HepG2 (cell line): ENCODE data around the gene GORASP2. TPM values are rescaled to one million over a fixed set of nuclear protein-coding genes. Genes with fewer than 3 reads are reported as not detected.
A peak's percentile ranks its signal among the peaks of the same experiment; 100 is the strongest.

Experiments
- AKAP8 ChIP-seq: sonication (generic); formaldehyde crosslinking; IDR thresholded peaks from 2 replicates; pipeline ENCODE4 v1.5.1; 2020; ENCODE audit warnings: mild to moderate bottlenecking, missing genetic modification reagents
- ATAD3A ChIP-seq: sonication (generic); formaldehyde crosslinking; IDR thresholded peaks from 2 replicates; pipeline ENCODE4 v1.4.0; 2020; ENCODE audit warnings: missing genetic modification reagents
- ATRX ChIP-seq: sonication (generic); formaldehyde crosslinking; IDR thresholded peaks from 2 replicates; pipeline ENCODE4 v1.4.0; 2020; ENCODE audit warnings: missing genetic modification reagents, borderline replicate concordance
- GABPB1 ChIP-seq: IDR thresholded peaks from 2 replicates; pipeline ENCODE4 v1.6.1; 2016; ENCODE audit warnings: mild to moderate bottlenecking, missing genetic modification reagents, moderate library complexity, missing compliant biosample characterization
- IRX3 ChIP-seq: sonication (generic); formaldehyde crosslinking; IDR thresholded peaks from 2 replicates; pipeline ENCODE4 v1.8.1; 2023; ENCODE audit warnings: mild to moderate bottlenecking, low read depth, missing genetic modification reagents, borderline replicate concordance
- MATR3 ChIP-seq: sonication (generic); formaldehyde crosslinking; IDR thresholded peaks from 2 replicates; pipeline ENCODE4 v1.4.0; 2020; ENCODE audit warnings: missing genetic modification reagents
- PTBP1 ChIP-seq: fragments of 200-400 bp; formaldehyde crosslinking; IDR thresholded peaks from 2 replicates; pipeline ENCODE4 v1.6.1; 2018; ENCODE audit warnings: low read length, low read depth; ENCODE audit not compliant: poor library complexity, severe bottlenecking
- RXRA ChIP-seq: sonication (generic); formaldehyde crosslinking; IDR thresholded peaks from 2 replicates; pipeline ENCODE4 v1.5.1; 2020; ENCODE audit warnings: missing genetic modification reagents
- SMAD9 ChIP-seq: sonication (generic); formaldehyde crosslinking; IDR thresholded peaks from 2 replicates; pipeline ENCODE4 v1.5.1; 2020; ENCODE audit warnings: mild to moderate bottlenecking, missing genetic modification reagents
- SP4 ChIP-seq: sonication (generic); formaldehyde crosslinking; IDR thresholded peaks from 2 replicates; pipeline ENCODE4 v1.8.1; 2023; ENCODE audit warnings: mild to moderate bottlenecking, missing genetic modification reagents
- TCF12 ChIP-seq, 2 experiments: fragments of 450-650 bp in 1 of 2; sonication (generic) in 1 of 2; formaldehyde crosslinking in 1 of 2; IDR thresholded peaks; 2 replicates each; pipeline versions ENCODE4 v1.6.1 to v1.8.0; 2017 to 2022; ENCODE audit warnings: antibody characterized with exemption in 1 of 2, mild to moderate bottlenecking in 1 of 2, missing genetic modification reagents in 1 of 2, moderate library complexity in 1 of 2
- YEATS2 ChIP-seq: sonication (generic); formaldehyde crosslinking; IDR thresholded peaks from 2 replicates; pipeline ENCODE4 v1.4.0; 2020; ENCODE audit warnings: missing genetic modification reagents, borderline replicate concordance
- ZMAT3 ChIP-seq: sonication (generic); formaldehyde crosslinking; conservative IDR thresholded peaks from 2 replicates; pipeline ENCODE4 v1.7.0; 2021; ENCODE audit warnings: missing genetic modification reagents
- ZNF597 ChIP-seq: sonication (generic); formaldehyde crosslinking; IDR thresholded peaks from 2 replicates; pipeline ENCODE4 v1.5.0; 2020; ENCODE audit warnings: missing genetic modification reagents
- ZNF660 ChIP-seq: sonication (generic); formaldehyde crosslinking; IDR thresholded peaks from 2 replicates; pipeline ENCODE4 v1.5.1; 2020; ENCODE audit warnings: mild to moderate bottlenecking, low read depth, missing genetic modification reagents, borderline replicate concordance
- ZNF747 ChIP-seq: sonication (generic); formaldehyde crosslinking; IDR thresholded peaks from 2 replicates; pipeline ENCODE4 v1.8.1; 2023; ENCODE audit warnings: missing genetic modification reagents, mild to moderate bottlenecking, borderline replicate concordance
- polyA plus RNA-seq, 8 experiments: library from polyadenylated mRNA; depleted of rRNA in 3 of 8; stranded (reverse) in 7 of 8; unstranded in 1 of 8; fragments of >200 nt; fragmentation: Illumina TruSeq in 4 of 8; extraction: Trizol in 4 of 8; gene quantifications; 2 replicates each; pipeline versions ENCODE4 v1.2.1 to v1.2.3, GENCODE V29; 2011 to 2016; ENCODE audit warnings: low read depth in 4 of 8, missing spikeins in 1 of 8, mixed read lengths in 1 of 8; ENCODE audit not compliant: insufficient read depth in 1 of 8
- total RNA-seq, 5 experiments: library from RNA; depleted of rRNA; stranded (reverse); fragments of >200 nt; fragmentation: Illumina TruSeq; extraction: Trizol; gene quantifications; 2 replicates each; pipeline ENCODE4 v1.2.3, GENCODE V29; 2016; ENCODE audit warnings: low read depth in 1 of 5
- TF ChIP-seq, protein P1 (sequence below): sonication (generic); formaldehyde crosslinking; IDR thresholded peaks from 2 replicates; pipeline ENCODE4 v1.4.0; 2020; ENCODE audit warnings: missing genetic modification reagents, borderline replicate concordance
- TF ChIP-seq, protein P2 (sequence below): sonication (generic); formaldehyde crosslinking; IDR thresholded peaks from 2 replicates; pipeline ENCODE4 v1.8.1; 2023; ENCODE audit warnings: mild to moderate bottlenecking, missing genetic modification reagents
- TF ChIP-seq, protein P3 (sequence below): sonication (generic); formaldehyde crosslinking; IDR thresholded peaks from 2 replicates; pipeline ENCODE4 v1.5.1; 2020; ENCODE audit warnings: mild to moderate bottlenecking, missing genetic modification reagents
- TF ChIP-seq, protein P4 (sequence below), 2 experiments: fragments of 450-650 bp in 1 of 2; sonication (generic) in 1 of 2; formaldehyde crosslinking; IDR thresholded peaks; 2 replicates each; pipeline versions ENCODE4 v1.5.0 to v1.8.0; 2020 to 2022; ENCODE audit warnings: mild to moderate bottlenecking in 1 of 2, missing genetic modification reagents in 1 of 2

GORASP2 gene
- total and polyA plus RNA-seq, 2 of the 13 experiments (the other 11 are each of a cell fraction or from before 2014, with no cell fraction given), result 103 to 239 TPM

GRCh38 chr2:170930131-170930990, 1.3 kb downstream of the GORASP2 start (continued):
- TF ChIP-seq GABPB1 (peak; percentile 74; the same call in 1 of the 2 replicates), ZNF597 (no peak), ZNF747 (no peak), ATRX (CRISPR knock-in tag) (no peak), TCF12 (IDR thresholded peaks at IDR 0.05) (no peak), TCF12 (CRISPR knock-in tag; IDR thresholded peaks at IDR 0.05) (no peak), YEATS2 (peak; percentile 69; the same call in 1 of the 2 replicates), IRX3 (no peak), ATAD3A (CRISPR knock-in tag) (no peak), ZMAT3 (CRISPR knock-in tag) (peak; percentile 82; the same call in 1 of the 2 replicates), AKAP8 (CRISPR knock-in tag) (no peak), ZNF660 (CRISPR knock-in tag) (no peak), SMAD9 (CRISPR knock-in tag) (no peak), MATR3 (CRISPR knock-in tag) (no peak), PTBP1 (no peak), SP4 (CRISPR knock-in tag) (no peak), RXRA (no peak)
- TF ChIP-seq, protein P1, sequence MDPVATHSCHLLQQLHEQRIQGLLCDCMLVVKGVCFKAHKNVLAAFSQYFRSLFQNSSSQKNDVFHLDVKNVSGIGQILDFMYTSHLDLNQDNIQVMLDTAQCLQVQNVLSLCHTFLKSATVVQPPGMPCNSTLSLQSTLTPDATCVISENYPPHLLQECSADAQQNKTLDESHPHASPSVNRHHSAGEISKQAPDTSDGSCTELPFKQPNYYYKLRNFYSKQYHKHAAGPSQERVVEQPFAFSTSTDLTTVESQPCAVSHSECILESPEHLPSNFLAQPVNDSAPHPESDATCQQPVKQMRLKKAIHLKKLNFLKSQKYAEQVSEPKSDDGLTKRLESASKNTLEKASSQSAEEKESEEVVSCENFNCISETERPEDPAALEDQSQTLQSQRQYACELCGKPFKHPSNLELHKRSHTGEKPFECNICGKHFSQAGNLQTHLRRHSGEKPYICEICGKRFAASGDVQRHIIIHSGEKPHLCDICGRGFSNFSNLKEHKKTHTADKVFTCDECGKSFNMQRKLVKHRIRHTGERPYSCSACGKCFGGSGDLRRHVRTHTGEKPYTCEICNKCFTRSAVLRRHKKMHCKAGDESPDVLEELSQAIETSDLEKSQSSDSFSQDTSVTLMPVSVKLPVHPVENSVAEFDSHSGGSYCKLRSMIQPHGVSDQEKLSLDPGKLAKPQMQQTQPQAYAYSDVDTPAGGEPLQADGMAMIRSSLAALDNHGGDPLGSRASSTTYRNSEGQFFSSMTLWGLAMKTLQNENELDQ, result no peak
- TF ChIP-seq, protein P2, sequence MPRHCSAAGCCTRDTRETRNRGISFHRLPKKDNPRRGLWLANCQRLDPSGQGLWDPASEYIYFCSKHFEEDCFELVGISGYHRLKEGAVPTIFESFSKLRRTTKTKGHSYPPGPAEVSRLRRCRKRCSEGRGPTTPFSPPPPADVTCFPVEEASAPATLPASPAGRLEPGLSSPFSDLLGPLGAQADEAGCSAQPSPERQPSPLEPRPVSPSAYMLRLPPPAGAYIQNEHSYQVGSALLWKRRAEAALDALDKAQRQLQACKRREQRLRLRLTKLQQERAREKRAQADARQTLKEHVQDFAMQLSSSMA (CRISPR knock-in tag), result 0 out of 2 replicates have a peak, but pooled peaks have one; percentile 22
- TF ChIP-seq, protein P3, sequence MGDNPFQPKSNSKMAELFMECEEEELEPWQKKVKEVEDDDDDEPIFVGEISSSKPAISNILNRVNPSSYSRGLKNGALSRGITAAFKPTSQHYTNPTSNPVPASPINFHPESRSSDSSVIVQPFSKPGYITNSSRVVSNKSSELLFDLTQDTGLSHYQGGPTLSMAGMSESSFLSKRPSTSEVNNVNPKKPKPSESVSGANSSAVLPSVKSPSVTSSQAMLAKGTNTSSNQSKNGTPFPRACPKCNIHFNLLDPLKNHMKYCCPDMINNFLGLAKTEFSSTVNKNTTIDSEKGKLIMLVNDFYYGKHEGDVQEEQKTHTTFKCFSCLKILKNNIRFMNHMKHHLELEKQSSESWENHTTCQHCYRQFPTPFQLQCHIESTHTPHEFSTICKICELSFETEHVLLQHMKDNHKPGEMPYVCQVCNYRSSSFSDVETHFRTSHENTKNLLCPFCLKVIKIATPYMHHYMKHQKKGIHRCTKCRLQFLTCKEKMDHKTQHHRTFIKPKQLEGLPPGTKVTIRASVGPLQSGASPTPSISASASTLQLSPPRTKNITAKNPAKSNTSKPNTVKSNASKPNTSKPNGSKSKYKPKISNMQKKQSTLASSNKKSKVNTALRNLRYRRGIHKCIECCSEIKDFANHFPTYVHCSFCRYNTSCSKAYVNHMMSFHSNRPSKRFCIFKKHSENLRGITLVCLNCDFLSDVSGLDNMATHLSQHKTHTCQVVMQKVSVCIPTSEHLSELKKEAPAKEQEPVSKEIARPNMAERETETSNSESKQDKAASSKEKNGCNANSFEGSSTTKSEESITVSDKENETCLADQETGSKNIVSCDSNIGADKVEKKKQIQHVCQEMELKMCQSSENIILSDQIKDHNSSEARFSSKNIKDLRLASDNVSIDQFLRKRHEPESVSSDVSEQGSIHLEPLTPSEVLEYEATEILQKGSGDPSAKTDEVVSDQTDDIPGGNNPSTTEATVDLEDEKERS, result no peak
- TF ChIP-seq, protein P4, sequence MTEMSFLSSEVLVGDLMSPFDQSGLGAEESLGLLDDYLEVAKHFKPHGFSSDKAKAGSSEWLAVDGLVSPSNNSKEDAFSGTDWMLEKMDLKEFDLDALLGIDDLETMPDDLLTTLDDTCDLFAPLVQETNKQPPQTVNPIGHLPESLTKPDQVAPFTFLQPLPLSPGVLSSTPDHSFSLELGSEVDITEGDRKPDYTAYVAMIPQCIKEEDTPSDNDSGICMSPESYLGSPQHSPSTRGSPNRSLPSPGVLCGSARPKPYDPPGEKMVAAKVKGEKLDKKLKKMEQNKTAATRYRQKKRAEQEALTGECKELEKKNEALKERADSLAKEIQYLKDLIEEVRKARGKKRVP (CRISPR knock-in tag; IDR thresholded peaks at IDR 0.05), result no peak
